Endothelial cell of umbilical vein (primary cell): ENCODE results near the gene NAT10. TPM values are rescaled to one million over a fixed set of nuclear protein-coding genes. Genes with fewer than 3 reads are reported as not detected.

Experiments
- BruUV-seq: library from RNA; stranded (reverse); fragments of 400-500 nt; replicated peaks from 2 replicates; lab custom pipeline; 2021; lab: Mats Ljungman, UMichigan
- CTCF ChIA-PET: fragments of 300-600, 350-600 bp; sonication (Branson Sonifier 250); formaldehyde crosslinking; loops from one replicate; lab custom pipeline; 2021; ENCODE audit warnings: antibody characterized with exemption, inconsistent platforms; lab: Charles Lee
- POLR2A ChIA-PET: fragments of 300-600, 350-600 bp; sonication (Branson Sonifier 250); formaldehyde crosslinking; loops from one replicate; lab custom pipeline; 2021; ENCODE audit warnings: antibody characterized with exemption, inconsistent platforms; lab: Charles Lee
- DNase-seq: peaks from one replicate; pipeline ENCODE4 v3.0.0-alpha.2; 2011; ENCODE audit warnings: low read depth, low spot score
- FAIRE-seq: peaks from 2 replicates; lab custom pipeline; 2011; peaks lifted over from hg19 to GRCh38; lab: Jason Lieb, UNC
- H2AFZ ChIP-seq: 2 replicates; pipeline ENCODE4 v1.6.0; 2012; ENCODE audit warnings: low read depth, low read length, control low read depth, inconsistent platforms
- H3K27ac ChIP-seq: 2 replicates; pipeline ENCODE4 v1.5.1; 2011; ENCODE audit warnings: low read depth, mild to moderate bottlenecking, control low read depth, low read length, moderate library complexity; ENCODE audit not compliant: insufficient read depth
- H3K27me3 ChIP-seq, 2 experiments: 2 replicates each; pipeline versions ENCODE4 v1.6.0 to v1.6.1; 2011; ENCODE audit warnings: low read length in 2 of 2, mixed read lengths in 1 of 2; ENCODE audit not compliant: control insufficient read depth in 2 of 2, insufficient read depth in 2 of 2
- H3K36me3 ChIP-seq, 2 experiments: 2 replicates in 1 of 2; 3 replicates in 1 of 2; pipeline ENCODE4 v1.5.1; 2011; ENCODE audit warnings: low read length in 2 of 2, mild to moderate bottlenecking in 1 of 2, moderate library complexity in 1 of 2; ENCODE audit not compliant: control insufficient read depth in 2 of 2, insufficient read depth in 2 of 2; ENCODE audit errors: extremely low read depth in 1 of 2
- H3K4me1 ChIP-seq: 3 replicates; pipeline ENCODE4 v1.5.1; 2011; ENCODE audit warnings: mild to moderate bottlenecking, low read length; ENCODE audit not compliant: control insufficient read depth, insufficient read depth; ENCODE audit errors: extremely low read depth
- H3K4me2 ChIP-seq: 2 replicates; pipeline ENCODE4 v1.6.1; 2011; ENCODE audit warnings: low read length, control low read depth, mixed read lengths; ENCODE audit not compliant: insufficient read depth
- H3K4me3 ChIP-seq, 3 experiments: fragments of 200-600 bp in 1 of 3; sonication (generic), shearing (Covaris generic) in 1 of 3; replicated peaks in 1 of 3; 2 replicates each; pipeline ENCODE4 v1.5.1; 2011 to 2016; ENCODE audit warnings: control low read depth in 3 of 3, low read length in 3 of 3, mild to moderate bottlenecking in 2 of 3, inconsistent platforms in 1 of 3, low read depth in 1 of 3, moderate library complexity in 1 of 3; ENCODE audit not compliant: insufficient read depth in 1 of 3
- H3K79me2 ChIP-seq: 2 replicates; pipeline ENCODE4 v1.6.0; 2012; ENCODE audit warnings: low read length, inconsistent platforms; ENCODE audit not compliant: control insufficient read depth, insufficient read depth
- H3K9ac ChIP-seq: replicated peaks from 2 replicates; pipeline ENCODE3; 2011; ENCODE audit warnings: low read length, control low read depth; ENCODE audit not compliant: insufficient read depth; ENCODE audit errors: extremely low read depth
- H3K9me1 ChIP-seq: replicated peaks from 3 replicates; pipeline ENCODE4 v1.6.0; 2011; ENCODE audit warnings: mild to moderate bottlenecking, low read length; ENCODE audit not compliant: control insufficient read depth, insufficient read depth; ENCODE audit errors: extremely low read depth
- H3K9me3 ChIP-seq: replicated peaks from 2 replicates; pipeline ENCODE4 v1.5.1; 2012; ENCODE audit warnings: low read length, inconsistent platforms; ENCODE audit not compliant: control insufficient read depth, insufficient read depth
- H4K20me1 ChIP-seq: replicated peaks from 2 replicates; pipeline ENCODE3; 2011; ENCODE audit warnings: mild to moderate bottlenecking, low read length; ENCODE audit not compliant: control insufficient read depth, insufficient read depth; ENCODE audit errors: extremely low read depth
- EZH2 ChIP-seq: IDR thresholded peaks from 2 replicates; pipeline ENCODE4 v1.6.1; 2012; ENCODE audit warnings: borderline replicate concordance, low read depth, mild to moderate bottlenecking, moderate library complexity, low read length, inconsistent platforms; ENCODE audit not compliant: severe bottlenecking
- FOS ChIP-seq: IDR thresholded peaks from 2 replicates; pipeline ENCODE4 v1.6.1; 2011; ENCODE audit warnings: mild to moderate bottlenecking, low read length, moderate library complexity, borderline replicate concordance; ENCODE audit not compliant: insufficient read depth
- GATA2 ChIP-seq: IDR thresholded peaks from 2 replicates; pipeline ENCODE4 v1.7.0; 2011; ENCODE audit warnings: low read depth, mild to moderate bottlenecking, moderate library complexity, mixed read lengths, low read length; ENCODE audit not compliant: insufficient read length, insufficient read depth
- JUN ChIP-seq: IDR thresholded peaks from 2 replicates; pipeline ENCODE4 v1.6.1; 2011; ENCODE audit warnings: borderline replicate concordance, low read depth; ENCODE audit not compliant: insufficient read length, insufficient read depth
- MYC ChIP-seq: IDR thresholded peaks from one replicate; pipeline ENCODE4 v1.6.1; 2011; ENCODE audit warnings: mild to moderate bottlenecking, low read depth, low read length
- POLR2A ChIP-seq: IDR thresholded peaks from 2 replicates; pipeline ENCODE4 v1.6.1; 2012; ENCODE audit warnings: low read depth, mild to moderate bottlenecking, control low read depth, low read length
- POLR2AphosphoS5 ChIP-seq: IDR thresholded peaks from 2 replicates; pipeline ENCODE4 v1.6.1; 2012; ENCODE audit warnings: low read depth, mild to moderate bottlenecking, control low read depth, low read length, moderate library complexity; ENCODE audit not compliant: insufficient read depth
- dilution Hi-C: fragments of 300-500 bp; cut with MboI; formaldehyde crosslinking; loops from one replicate; pipeline ENCODE4 v1.15.0; 2019; ENCODE audit warnings: low sequenced_read_pairs; ENCODE audit not compliant: extremely low pct_ligation_motif_present
- intact Hi-C: fragments of 100-400 bp; cut with micrococcal nuclease; formaldehyde crosslinking; loops from one replicate; pipeline ENCODE4 v1.10.0; 2022
- polyA plus RNA-seq, 4 experiments: library from polyadenylated mRNA; depleted of rRNA in 3 of 4; stranded (reverse) in 3 of 4; unstranded in 1 of 4; fragments of >200 nt; gene quantifications; 2 replicates each; pipeline versions ENCODE4 v1.2.1 to v1.2.3, GENCODE V29; 2011 to 2012; ENCODE audit warnings: missing spikeins in 1 of 4
- total RNA-seq: library from RNA; stranded (reverse); gene quantifications from 2 replicates; pipeline ENCODE4 v1.2.3, GENCODE V29; 2021
- TF ChIP-seq, protein P1 (sequence below): IDR thresholded peaks from 2 replicates; pipeline ENCODE4 v1.6.1; 2011; ENCODE audit not compliant: insufficient read depth, insufficient read length
- TF ChIP-seq, protein P2 (sequence below), 2 donors: IDR thresholded peaks; 1 replicate in 1 of 2; 2 replicates in 1 of 2; pipeline ENCODE4 v1.5.1; 2011; ENCODE audit warnings: low read length in 2 of 2, mild to moderate bottlenecking in 2 of 2, moderate library complexity in 2 of 2, control low read depth in 1 of 2, inconsistent platforms in 1 of 2, low read depth in 1 of 2; ENCODE audit not compliant: insufficient read depth in 1 of 2; ENCODE audit errors: extremely low read depth in 1 of 2

NAT10 gene
- total and polyA plus RNA-seq, 2 donors (not counting 3 experiments of a cell fraction or from before 2014, with no cell fraction given): 32.0 to 57.6 TPM

GRCh38 chr11:34160049-34160721, 54.8 kb downstream of the NAT10 start:
- no peak for DNase-seq
- TF ChIP-seq, protein P1, sequence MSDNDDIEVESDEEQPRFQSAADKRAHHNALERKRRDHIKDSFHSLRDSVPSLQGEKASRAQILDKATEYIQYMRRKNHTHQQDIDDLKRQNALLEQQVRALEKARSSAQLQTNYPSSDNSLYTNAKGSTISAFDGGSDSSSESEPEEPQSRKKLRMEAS: no peak
- TF ChIP-seq POLR2A (no peak), FOS (no peak), POLR2AphosphoS5 (no peak), GATA2 (no peak), MYC (no peak), EZH2 (no peak), JUN (no peak)
- TF ChIP-seq, protein P2, sequence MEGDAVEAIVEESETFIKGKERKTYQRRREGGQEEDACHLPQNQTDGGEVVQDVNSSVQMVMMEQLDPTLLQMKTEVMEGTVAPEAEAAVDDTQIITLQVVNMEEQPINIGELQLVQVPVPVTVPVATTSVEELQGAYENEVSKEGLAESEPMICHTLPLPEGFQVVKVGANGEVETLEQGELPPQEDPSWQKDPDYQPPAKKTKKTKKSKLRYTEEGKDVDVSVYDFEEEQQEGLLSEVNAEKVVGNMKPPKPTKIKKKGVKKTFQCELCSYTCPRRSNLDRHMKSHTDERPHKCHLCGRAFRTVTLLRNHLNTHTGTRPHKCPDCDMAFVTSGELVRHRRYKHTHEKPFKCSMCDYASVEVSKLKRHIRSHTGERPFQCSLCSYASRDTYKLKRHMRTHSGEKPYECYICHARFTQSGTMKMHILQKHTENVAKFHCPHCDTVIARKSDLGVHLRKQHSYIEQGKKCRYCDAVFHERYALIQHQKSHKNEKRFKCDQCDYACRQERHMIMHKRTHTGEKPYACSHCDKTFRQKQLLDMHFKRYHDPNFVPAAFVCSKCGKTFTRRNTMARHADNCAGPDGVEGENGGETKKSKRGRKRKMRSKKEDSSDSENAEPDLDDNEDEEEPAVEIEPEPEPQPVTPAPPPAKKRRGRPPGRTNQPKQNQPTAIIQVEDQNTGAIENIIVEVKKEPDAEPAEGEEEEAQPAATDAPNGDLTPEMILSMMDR (IDR thresholded peaks at IDR 0.05; ENCODE audit: extremely low read depth in 1 of 2, insufficient read depth in 1 of 2, low read depth in 1 of 2, low read length in 2 of 2): no peak
- Histone ChIP-seq H3K4me3 (no peak overlapping the region), H3K27me3 (no peaks in the 10 kb centered on the region), H2AFZ (no peak overlapping the region), H3K4me2 (no peak overlapping the region), H3K27ac (no peak overlapping the region), H4K20me1 (no peaks in the 10 kb centered on the region), H3K9ac (no peak overlapping the region), H3K79me2 (no peaks in the 10 kb centered on the region), H3K9me1 (no peaks in the 10 kb centered on the region), H3K4me1 (no peaks in the 10 kb centered on the region), H3K36me3 (no peaks in the 10 kb centered on the region), H3K9me3 (no peaks in the 10 kb centered on the region)
- intact Hi-C loops (no loop called here), dilution Hi-C loops (no loop called here)
- CTCF ChIA-PET: interaction anchor here (1.6 kb wide), 1 partner anchor 173 kb away, joined by 3 read pairs; no protein-coding TSS in a partner anchor
- POLR2A ChIA-PET: no interaction called here
- no peak for FAIRE-seq
- no TSS peak for BruUV-seq
